Right kidney (tissue), 9 donors: ENCODE measurements around the gene FADD.

ENCODE experiments used
- DNase-seq: peaks from one replicate; pipeline ENCODE4 v3.0.0-alpha.2; 2016
- long read RNA-seq, 8 donors: transcript quantifications; one replicate each; lab custom pipeline, GENCODE V29; 2026

Gene FADD, protein sequence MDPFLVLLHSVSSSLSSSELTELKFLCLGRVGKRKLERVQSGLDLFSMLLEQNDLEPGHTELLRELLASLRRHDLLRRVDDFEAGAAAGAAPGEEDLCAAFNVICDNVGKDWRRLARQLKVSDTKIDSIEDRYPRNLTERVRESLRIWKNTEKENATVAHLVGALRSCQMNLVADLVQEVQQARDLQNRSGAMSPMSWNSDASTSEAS
- long read RNA-seq, donor 1, transcript FADD-201 (2 exons, 1,841 nt): major isoform, 31 of 31 reads
- long read RNA-seq, donor 1, partial matches to known transcripts: 0 of 31 reads
- long read RNA-seq, donor 1, other reads (novel, unspliced or antisense): 0 of 31 reads
- long read RNA-seq, donor 2, transcript FADD-201 (2 exons, 1,841 nt): major isoform, 21 of 21 reads
- long read RNA-seq, donor 2, partial matches to known transcripts: 0 of 21 reads
- long read RNA-seq, donor 2, other reads (novel, unspliced or antisense): 0 of 21 reads
- long read RNA-seq, donor 3, transcript FADD-201 (2 exons, 1,841 nt): major isoform, 18 of 49 reads
- long read RNA-seq, donor 3, partial matches to known transcripts: 31 of 49 reads
- long read RNA-seq, donor 3, other reads (novel, unspliced or antisense): 0 of 49 reads
- long read RNA-seq, donor 4, transcript FADD-201 (2 exons, 1,841 nt): major isoform, 20 of 20 reads
- long read RNA-seq, donor 4, partial matches to known transcripts: 0 of 20 reads
- long read RNA-seq, donor 4, other reads (novel, unspliced or antisense): 0 of 20 reads
- long read RNA-seq, donor 5, transcript FADD-201 (2 exons, 1,841 nt): major isoform, 25 of 25 reads
- long read RNA-seq, donor 5, partial matches to known transcripts: 0 of 25 reads
- long read RNA-seq, donor 5, other reads (novel, unspliced or antisense): 0 of 25 reads
- long read RNA-seq, donor 6, transcript FADD-201 (2 exons, 1,841 nt): major isoform, 21 of 21 reads
- long read RNA-seq, donor 6, partial matches to known transcripts: 0 of 21 reads
- long read RNA-seq, donor 6, other reads (novel, unspliced or antisense): 0 of 21 reads
- long read RNA-seq, donor 7, transcript FADD-201 (2 exons, 1,841 nt): major isoform, 40 of 40 reads
- long read RNA-seq, donor 7, partial matches to known transcripts: 0 of 40 reads
- long read RNA-seq, donor 7, other reads (novel, unspliced or antisense): 0 of 40 reads
- long read RNA-seq, donor 8, transcript FADD-201 (2 exons, 1,841 nt): major isoform, 19 of 19 reads
- long read RNA-seq, donor 8, partial matches to known transcripts: 0 of 19 reads
- long read RNA-seq, donor 8, other reads (novel, unspliced or antisense): 0 of 19 reads

DNA sequence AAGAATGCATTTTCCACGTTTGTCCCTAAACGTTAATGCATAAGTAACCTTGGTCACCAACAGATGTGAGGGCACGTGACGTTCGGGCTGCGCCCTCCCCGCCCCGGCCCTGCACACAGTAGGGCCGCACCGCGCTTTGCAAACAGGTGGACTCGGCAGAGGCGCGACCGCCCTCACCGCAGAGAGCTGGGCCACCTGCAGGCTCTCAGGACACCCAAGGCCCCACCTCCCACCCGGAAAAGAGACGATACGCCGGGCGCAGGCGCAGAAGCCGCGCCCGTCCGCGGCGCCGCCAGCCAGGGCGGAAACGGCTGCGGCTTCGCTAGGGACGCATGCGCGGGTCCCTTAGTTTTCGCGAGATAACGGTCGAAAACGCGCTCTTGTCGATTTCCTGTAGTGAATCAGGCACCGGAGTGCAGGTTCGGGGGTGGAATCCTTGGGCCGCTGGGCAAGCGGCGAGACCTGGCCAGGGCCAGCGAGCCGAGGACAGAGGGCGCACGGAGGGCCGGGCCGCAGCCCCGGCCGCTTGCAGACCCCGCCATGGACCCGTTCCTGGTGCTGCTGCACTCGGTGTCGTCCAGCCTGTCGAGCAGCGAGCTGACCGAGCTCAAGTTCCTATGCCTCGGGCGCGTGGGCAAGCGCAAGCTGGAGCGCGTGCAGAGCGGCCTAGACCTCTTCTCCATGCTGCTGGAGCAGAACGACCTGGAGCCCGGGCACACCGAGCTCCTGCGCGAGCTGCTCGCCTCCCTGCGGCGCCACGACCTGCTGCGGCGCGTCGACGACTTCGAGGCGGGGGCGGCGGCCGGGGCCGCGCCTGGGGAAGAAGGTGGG is at the start of gene FADD:
Gene FADD (plus strand): TSS at position 377 of the 831 bp plus-strand sequence. CDS start 164 bp downstream, at position 541.
- DNase-seq: peak; percentile 95

DNA sequence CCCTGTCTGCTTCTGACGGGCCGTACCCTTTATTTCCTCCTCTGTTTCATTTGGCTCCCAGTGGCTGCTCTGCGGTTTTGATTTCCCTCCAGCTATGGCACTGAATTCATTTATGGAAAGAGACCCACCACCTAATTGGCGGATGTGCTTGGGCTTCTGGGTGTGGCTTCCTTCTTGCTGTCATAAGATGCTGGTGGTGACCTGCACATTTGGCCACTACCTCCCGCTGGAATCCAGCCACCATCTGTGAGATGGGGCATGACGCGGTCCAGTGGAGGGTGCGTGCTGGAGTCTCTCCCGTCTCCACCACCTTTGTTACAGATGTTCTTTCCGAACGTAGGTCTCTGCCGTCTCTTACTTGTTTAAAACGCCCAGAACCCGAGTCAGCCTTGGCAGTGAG is 47.7 kb upstream of the FADD start:
- DNase-seq: no peak

DNA sequence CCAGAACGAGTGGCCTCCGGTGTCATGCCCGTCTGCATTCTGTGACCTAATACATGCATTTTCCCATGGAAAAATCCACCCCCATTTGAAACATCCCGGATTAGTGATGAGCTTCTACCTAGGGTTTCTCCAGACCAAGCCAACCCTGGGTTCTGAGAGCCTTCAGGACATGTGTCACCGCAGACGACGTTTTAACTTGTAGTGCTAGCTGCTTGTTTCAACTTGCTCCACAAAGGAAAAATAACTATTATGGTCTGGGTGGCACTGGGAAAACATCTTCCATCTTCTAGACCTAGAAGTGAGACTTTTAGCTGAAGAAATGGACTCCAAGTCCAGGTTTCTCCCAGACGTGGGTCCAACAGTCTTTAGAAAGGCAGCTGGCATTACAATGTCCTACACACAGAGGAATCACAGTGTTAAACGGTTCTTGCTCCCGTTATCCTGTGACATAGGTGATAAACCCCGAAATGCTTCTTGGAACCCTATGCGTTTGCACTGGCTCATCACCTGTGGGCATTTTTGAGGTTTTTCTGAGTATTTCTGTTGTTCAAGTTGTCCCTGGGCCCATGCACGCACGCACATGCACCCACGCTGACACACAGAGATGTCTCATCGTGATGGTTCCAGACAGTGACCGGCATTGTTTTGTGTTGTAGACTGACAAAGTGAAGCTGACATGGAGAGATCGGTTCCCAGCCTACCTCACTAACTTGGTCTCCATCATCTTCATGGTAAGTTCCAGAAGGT is 46.6 kb upstream of the FADD start:
- no peak for DNase-seq

DNA sequence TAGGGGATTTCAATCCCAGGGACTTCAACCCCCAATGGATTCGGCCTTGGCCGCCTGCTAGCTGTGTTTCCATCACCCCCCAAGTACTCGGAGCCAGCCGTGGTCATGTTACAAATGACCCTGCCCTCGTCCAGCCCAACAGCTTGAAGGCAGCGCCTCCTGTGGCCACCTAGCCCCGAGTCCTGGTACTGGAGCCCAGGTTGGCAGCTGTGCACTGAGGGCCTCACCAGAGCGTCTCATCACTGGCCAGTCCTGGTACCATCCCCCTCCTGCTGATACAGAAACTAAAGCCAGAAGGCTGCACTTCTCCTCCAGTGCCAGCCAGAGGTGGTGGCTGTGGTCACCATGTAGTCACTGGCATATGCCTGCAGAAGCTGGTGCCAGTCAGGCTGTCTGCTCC is 44.9 kb upstream of the FADD start:
- no peak for DNase-seq

DNA sequence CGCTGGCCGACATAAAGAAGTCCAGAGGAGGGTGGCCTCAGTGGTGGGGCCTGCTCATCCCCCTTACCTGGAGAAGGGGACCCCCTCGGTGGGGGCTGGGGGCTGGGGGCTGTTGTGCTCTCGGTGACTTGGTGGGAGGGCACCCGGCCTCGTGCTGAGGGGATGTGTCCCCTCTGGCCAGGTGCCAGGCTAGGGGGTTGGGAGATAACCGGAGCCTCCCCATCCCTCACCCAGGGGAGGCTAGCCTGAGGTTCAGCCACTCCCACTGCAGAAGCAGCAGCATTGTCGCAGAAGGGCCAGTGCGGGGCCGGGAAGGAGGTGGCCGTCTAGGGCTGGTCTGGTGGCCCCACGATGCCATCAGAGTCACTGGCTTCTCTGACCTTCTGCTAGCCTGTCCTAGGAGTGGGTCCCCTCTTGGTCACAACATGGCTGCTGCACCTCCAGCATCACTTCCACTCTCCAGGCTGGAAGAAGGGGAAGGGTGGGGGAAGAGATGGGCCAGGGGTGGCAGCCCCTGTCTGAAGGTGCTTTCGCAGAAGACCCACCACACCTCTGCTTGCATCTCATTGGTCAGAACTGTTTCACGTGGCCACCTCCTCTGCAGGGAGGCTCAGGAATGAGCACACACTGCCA is 44.2 kb upstream of the FADD start:
- no peak for DNase-seq

DNA sequence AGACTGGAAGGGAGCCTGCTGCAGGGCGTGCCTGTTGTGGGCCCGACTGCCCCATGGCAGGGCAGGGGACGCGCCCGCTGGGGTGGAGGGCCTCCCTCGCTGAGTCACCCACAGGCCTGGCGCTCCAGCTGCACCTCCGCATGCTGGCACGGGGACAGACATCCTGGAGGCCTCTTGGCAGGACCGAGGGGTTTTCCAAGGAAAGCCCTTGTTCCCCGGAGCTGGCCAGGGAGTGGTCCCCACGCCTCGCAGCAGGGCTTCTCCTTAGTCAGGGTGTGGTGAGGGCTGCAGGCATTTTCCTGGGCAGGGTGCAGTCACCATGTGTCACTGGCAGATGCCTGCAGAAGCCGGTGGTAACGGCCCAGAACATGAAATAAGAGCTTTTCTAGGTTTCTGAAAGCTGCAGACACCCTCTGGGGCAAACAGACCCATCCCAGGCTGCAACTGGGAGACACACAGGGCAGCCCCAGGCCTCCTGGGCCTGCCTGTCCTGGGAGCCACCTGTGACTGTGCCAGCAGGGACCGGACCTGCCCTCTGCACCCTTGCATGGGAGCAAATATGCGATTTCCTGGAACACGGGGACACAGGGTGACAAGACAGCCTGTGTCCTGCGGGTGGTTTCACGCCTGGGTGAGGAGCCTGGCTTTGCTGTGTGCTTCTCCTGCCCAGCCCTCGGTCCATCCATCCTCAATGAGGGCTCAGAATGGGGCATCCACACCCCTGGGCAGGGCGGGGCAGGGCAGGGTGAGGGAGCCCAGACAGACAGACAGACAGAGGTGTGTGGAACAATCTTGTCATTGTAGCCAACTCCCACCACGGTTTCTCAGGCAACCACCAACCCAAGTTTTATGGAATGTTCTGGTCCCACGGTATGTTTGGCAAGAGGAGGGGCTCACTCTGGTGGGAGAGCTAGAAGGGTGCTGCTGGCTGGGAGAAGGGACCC is 43.2 kb upstream of the FADD start:
- DNase-seq: no peak

DNA sequence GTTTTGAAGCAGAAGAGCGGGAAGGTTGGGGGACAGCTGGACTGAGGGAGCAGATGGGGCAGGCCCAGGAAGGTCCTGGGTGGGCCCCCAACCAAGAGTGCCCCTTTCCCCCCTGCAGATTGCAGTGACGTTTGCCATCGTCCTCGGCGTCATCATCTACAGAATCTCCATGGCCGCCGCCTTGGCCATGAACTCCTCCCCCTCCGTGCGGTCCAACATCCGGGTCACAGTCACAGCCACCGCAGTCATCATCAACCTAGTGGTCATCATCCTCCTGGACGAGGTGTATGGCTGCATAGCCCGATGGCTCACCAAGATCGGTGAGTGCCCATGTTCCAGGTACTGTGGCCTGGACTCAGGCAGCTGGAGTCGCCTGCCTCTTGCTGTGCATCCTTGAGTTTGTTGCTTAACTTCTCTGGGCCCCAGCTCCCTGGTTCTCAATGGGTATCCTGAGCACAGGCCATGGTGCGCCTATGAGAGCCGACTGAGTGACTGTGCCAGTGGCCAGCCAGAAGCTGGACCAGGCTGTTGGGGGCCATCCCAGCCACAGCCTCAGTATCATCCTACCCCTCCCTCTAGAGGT is 42.0 kb upstream of the FADD start:
- DNase-seq: no peak

DNA sequence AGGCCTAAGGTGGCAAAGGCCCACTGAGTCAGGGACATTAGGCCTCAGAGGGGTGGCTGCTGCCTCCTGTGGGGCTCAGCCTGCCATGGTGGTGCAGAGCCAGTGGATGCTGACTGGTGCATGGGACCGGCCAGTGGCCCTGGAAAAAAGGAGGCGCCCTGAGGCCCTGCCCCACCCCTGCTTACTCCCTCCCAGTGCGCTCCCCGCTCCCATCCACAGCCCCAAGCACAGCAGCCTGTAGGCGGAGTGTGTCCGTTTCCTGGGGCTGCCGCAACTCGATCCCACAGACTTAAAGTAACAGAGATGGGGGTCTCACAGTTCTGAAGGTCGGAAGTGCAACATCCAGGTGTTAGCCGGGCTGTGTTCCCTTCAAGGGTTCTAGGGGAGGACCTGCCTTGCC is 38.4 kb upstream of the FADD start:
- DNase-seq: no peak

DNA sequence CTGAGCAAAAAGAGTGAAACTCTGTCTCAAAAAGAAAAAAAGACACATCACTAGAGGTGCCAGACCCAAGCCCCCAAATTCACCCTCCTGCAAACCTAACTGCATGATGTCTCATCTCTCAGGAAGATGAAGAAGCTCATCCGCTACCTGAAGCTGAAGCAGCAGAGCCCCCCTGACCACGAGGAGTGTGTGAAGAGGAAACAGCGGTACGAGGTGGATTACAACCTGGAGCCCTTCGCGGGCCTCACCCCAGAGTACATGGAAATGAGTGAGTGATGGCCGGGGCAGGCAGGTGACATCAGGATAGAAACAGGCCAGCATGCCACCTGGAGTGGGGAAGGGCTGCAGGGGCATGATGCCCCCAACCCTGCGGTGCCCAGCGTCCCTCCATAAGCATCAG is 36.0 kb upstream of the FADD start:
- no peak for DNase-seq

DNA sequence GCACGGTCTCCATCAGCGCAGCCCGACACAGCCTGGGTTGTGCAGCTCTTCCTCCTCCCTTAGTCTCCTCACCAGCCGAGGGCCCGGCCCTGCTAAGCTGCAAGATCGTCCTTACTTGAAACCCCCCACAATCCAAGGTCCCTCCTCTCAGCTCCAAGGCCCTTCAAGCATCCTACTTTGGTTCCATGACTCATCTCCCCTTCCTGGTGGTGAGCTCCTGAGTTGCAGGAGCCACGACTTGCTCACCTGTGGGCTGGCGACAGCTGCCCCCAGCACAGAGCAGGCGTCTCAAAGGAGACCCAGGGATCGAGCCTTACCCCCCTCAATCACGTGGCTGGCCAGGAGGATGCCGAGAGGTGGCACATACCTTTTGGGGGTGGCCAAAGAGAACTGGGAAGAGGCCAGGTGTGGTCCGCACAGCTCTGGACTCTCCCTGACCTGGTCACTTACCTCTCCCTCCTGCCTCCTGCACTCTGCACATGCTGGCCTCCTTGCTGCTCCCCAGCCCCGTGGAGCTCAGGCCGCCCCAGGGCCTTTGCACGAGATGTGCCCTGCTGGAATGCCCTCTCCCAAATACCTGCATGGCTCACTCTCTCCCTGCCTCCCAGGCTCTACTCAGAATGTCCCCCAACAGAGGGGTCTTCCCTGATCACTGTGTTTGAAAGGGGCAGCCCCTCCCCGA is 35.2 kb upstream of the FADD start:
- DNase-seq: no peak

DNA sequence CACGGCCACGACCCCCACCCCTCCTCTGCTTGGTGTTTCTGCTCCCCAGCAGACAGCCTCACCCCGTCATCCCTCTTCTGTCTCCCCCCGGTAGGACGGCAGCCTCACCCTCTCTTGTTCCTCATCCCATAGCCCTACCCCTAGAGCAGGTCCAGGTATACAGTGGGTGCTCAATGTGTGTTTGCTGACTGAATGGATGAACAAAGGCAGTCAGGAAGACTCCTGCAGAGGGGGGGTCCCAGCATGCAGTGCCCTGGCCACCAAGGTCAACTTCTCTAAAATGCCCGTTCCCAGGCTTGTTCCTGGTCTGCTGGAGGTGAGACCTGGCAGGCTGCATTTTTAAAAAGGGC is 34.7 kb upstream of the FADD start:
- no peak for DNase-seq

DNA sequence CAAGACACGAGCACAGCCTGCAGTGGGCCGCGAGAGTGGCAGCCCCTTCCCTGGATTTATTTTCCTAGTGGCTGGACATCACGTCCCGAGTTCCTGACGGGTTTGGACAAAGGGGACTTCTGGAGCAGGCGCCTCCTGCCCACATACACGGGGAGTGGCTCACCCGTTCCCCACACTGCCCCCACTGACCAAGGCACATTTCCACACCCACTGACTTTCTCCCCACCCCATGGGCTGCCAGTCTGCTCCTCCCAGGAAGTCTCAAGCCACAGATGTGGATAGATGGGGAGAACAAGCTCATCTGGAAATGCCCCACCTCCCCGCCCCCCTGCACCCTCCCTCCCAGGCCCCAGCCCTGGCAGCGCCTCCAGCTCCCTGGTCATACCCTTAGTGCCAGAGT is 34.0 kb upstream of the FADD start:
- no peak for DNase-seq

DNA sequence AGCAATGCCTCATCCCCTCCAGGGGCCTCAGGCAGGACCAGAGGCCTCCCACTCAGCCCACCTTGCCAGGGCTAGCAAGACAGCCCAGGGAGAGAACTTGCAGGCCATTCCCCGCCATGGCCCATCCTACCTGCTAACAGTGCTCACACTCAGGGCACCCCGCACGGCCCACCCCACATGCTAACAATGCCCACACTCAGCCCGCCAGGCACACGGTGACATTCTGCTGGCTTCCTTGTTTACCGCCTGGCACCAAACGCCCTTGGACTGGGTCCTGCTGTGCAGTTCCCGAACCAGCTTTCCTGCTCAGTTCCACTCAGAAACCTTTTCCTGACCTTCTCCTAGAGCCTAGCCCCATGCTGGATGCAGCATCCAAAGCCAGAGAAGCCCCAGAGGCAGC is 33.5 kb upstream of the FADD start:
- no peak for DNase-seq

DNA sequence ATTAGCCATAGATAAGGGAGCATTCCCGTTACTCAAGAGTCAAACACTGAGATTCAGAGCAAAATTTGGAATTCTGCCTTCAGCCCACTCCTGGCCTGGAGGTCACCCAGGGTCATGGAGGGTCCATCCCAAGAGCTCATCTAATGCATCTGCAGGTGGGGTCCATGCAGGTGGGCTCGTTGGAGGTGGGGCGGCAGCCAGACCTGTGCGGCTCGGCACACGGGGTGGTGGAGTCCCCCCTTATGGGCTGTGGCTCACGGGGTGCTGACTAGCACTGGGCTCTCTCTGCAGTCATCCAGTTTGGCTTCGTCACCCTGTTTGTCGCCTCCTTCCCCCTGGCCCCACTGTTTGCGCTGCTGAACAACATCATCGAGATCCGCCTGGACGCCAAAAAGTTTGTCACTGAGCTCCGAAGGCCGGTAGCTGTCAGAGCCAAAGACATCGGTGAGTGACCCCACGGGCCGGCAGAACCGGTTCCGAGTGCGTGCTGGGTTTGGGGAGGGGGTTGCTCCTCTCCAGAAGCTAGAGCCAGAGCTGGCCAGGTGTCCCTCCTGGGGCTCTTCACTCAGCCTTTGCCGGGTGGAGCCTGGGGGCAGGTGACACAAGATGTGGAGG is 32.4 kb upstream of the FADD start:
- DNase-seq: no peak

DNA sequence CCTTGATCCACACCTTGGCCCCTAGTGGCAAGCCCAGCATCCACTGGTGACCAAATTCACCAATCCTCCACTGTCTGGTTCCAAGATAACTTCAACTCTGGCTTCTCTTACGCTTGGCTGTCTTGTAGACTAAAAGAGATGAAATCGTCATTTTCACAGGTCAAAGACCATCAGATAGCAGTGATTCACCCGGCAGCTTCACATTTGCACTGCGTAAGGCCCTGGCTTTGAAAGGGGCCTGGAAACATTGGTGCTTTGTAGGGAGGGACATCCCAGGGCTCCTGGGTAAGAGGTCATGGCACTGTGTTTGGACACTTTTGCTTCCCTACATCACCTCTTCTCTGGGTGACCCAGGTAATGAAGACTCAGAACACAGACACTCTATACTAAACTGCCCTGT is 30.1 kb upstream of the FADD start:
- DNase-seq: no peak

DNA sequence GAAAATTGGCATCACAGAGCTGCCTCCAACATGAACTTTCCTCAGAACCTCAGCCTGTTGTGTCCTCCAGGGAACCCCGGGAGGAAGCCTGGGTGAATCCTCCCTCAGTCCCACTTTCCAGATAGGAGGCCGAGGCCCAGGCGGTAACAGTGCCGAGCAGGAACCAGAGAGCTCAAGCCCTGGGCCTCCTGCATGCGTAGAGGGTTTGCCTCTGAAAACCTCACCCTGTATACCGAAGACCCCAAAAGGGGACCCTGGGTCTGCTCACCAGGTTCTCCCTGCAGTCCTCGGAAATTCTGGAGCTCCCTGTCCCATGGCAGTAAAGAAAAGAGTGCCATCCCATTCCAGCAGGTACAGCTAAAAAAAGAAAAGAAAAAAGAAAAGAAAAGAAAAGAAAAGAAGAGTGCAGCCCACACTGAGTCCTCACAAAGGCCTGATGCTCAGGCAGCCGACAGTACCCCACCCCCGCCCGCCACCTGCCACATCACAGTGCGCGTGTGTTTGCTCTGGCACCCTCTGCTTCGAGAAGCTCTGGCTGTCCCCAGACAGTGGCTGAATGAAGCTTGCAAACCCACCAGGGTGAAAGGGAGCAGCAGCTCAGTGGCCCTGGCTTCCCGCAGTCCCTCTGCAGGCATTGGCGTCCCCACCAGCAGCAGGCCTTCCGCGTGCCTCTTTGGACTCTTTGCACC is 28.4 kb upstream of the FADD start:
- peak; percentile 69 for DNase-seq

DNA sequence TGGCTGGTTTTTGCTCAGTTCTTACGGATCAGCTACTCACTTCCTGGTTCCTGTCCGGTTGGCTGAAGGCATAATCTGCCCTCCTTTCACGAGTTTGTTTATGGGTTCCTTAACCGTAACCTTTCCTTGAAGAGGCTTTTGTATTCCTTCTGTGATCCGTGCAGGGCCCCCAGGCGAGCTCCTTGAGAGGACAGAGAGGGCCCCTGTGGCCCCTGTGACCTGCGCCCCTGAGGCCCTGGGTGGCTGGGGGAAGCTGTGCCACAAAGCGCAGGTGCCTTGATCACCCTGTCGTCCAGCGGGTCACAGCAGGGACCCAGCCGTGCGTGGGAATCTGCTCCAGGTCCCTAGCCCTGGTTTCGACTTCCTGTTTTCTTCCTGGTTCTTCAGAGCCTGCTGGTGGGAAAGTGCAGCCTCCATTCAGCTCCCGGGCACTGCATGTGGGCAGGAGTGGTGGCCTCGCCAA is 27.8 kb upstream of the FADD start:
- DNase-seq: no peak
